ENCODE results near the gene RGS6.

The RGS6 gene

GRCh38 chr14:72525087-72525915 lies 593.1 kb downstream of the RGS6 start:
- no peaks in the 10 kb centered on the region for H3K4me1 ChIP-seq (ENCODE audit: control insufficient read depth in 1 of 2, insufficient read depth in 1 of 2, low read depth in 1 of 2, low read length in 1 of 2)
- no peak for TF ChIP-seq CTCF (IDR thresholded peaks at IDR 0.05)

DNA sequence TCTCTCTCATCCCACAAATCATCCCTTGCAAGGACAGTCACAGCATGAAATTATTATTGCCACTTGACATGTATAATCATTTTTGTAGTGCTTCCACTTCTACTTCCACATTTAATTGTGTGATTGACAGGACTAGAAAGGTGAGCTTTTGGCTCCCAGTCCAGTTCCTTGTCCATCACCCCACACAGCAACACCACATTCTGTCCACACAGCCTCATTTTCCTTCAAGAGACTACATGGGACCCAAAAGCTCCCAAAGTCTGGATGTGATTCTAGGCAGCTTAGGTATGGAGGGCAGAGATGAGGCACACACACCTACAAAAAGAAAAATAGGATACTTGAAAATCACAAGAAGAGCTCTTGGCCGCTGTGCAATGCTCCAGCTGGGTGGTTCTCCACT lies 595.4 kb downstream of the RGS6 start:
- Histone ChIP-seq H3K27me3 (peaks cover 81% of the 10 kb centered on the region), H3K36me3 (no peaks in the 10 kb centered on the region), H3K9me3 (no peaks in the 10 kb centered on the region), H3K4me3 (ENCODE audit: low read depth in 1 of 2, low read length in 1 of 2) (no peak overlapping the region), H3K4me1 (ENCODE audit: control insufficient read depth in 1 of 2, insufficient read depth in 1 of 2, low read depth in 1 of 2, low read length in 1 of 2) (no peaks in the 10 kb centered on the region), H3K27ac (no peak overlapping the region)
- no peak for TF ChIP-seq CTCF (IDR thresholded peaks at IDR 0.05)

More at GRCh38 chr14:72525087-72525915, 593.1 kb downstream of the RGS6 start:
- no peaks in the 10 kb centered on the region for H3K36me3 ChIP-seq
- H3K27me3 ChIP-seq, result peaks cover 99% of the 10 kb centered on the region
- no peaks in the 10 kb centered on the region for H3K9me3 ChIP-seq
- H3K4me3 ChIP-seq (ENCODE audit: low read depth in 1 of 2, low read length in 1 of 2), result no peak overlapping the region
- H3K27ac ChIP-seq, result no peak overlapping the region

DNA sequence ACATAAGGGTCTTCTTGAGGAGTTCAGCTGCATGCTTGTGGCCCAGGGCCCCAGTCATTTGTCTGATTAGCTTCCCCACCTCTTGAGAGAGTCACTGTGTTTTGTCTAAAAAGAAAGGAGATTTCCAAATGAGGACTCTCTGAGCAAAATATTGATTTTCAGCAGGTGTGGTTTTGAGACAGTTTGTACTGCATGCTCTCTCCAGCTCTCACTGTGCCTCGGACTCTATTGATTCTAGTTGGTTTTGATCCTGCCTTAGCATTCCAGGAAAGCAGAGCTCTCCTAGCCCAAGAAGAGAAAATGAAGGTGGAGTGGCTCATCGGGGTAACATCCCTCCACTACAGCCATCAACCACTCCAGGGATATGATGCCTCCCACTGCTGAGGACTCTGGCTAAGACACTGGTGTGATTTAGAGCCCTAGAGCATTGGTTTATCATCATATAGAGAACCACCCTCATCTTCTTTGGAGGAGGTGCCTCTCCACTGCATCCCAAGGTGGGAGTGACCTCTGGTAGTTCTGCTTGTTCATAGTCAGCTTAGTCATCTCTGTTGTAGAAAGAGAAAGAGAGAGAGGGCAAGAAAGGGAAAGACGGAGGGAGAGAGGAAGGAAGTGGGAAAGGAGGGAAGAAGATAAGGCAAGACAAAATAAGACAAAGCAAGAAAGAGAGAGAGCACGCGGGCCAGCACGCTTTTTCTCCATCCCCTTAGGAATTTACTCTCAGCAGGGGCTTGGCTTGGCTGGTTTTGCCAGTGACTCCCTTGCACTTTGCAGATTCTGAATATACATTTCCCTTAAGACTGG lies 596.0 kb downstream of the RGS6 start:
- Histone ChIP-seq H3K27ac (no peak overlapping the region), H3K36me3 (no peaks in the 10 kb centered on the region), H3K4me3 (ENCODE audit: low read depth in 1 of 2, low read length in 1 of 2) (no peak overlapping the region), H3K4me1 (ENCODE audit: control insufficient read depth in 1 of 2, insufficient read depth in 1 of 2, low read depth in 1 of 2, low read length in 1 of 2) (no peaks in the 10 kb centered on the region), H3K27me3 (peaks cover 74% of the 10 kb centered on the region), H3K9me3 (no peaks in the 10 kb centered on the region)
- TF ChIP-seq CTCF (IDR thresholded peaks at IDR 0.05), result no peak

DNA sequence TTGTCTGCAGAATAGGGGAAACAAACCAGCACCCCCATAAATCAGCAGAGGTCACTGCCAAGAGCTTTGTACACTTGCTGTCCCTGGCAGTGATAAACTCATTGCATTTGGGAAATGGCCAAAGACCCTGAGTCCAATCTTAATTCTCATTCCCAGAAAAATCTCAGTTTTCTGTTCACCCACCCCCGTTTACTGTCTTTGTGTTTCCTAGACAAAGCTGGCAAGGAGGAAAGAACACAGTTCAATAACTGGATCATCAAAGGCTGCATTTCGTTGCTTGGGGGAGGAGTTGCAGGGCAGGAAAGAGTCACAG lies 596.6 kb downstream of the RGS6 start:
- Histone ChIP-seq H3K27ac (no peak overlapping the region), H3K9me3 (no peaks in the 10 kb centered on the region), H3K4me3 (ENCODE audit: low read depth in 1 of 2, low read length in 1 of 2) (no peak overlapping the region), H3K36me3 (no peaks in the 10 kb centered on the region), H3K4me1 (ENCODE audit: control insufficient read depth in 1 of 2, insufficient read depth in 1 of 2, low read depth in 1 of 2, low read length in 1 of 2) (no peaks in the 10 kb centered on the region), H3K27me3 (peaks cover 69% of the 10 kb centered on the region)
- TF ChIP-seq CTCF (IDR thresholded peaks at IDR 0.05), result no peak

- no peaks in the 10 kb centered on the region for H3K9me3 ChIP-seq
- H3K4me1 ChIP-seq (ENCODE audit: control insufficient read depth in 1 of 2, insufficient read depth in 1 of 2, low read depth in 1 of 2, low read length in 1 of 2), result peaks cover 11 to 22% of the 10 kb centered on the region in 2 experiments
- no peak overlapping the region for H3K27ac ChIP-seq
- peaks cover 41% of the 10 kb centered on the region for H3K27me3 ChIP-seq
- H3K36me3 ChIP-seq, result no peaks in the 10 kb centered on the region
- no peak for TF ChIP-seq CTCF (IDR thresholded peaks at IDR 0.05)
- H3K4me3 ChIP-seq (ENCODE audit: low read depth in 1 of 2, low read length in 1 of 2), result no peak overlapping the region
Observed at GRCh38 chr14:72532686-72533454, 600.6 kb downstream of the RGS6 start.

All from neutrophil (primary cell).